ENCODE data around the gene SLC25A30. TPM values are rescaled to one million over a fixed set of nuclear protein-coding genes. Genes with fewer than 3 reads are reported as not detected.
A peak's percentile ranks its signal among the peaks of the same experiment; 100 is the strongest.
"Not testable (repeated sequence)": the region's sequence is repeated elsewhere in the genome, so short reads cannot be mapped to it uniquely, and the experiment has no call there.

SLC25A30 gene
- polyA plus RNA-seq, 2 donors, result 2.2 to 3.1 TPM

DNA sequence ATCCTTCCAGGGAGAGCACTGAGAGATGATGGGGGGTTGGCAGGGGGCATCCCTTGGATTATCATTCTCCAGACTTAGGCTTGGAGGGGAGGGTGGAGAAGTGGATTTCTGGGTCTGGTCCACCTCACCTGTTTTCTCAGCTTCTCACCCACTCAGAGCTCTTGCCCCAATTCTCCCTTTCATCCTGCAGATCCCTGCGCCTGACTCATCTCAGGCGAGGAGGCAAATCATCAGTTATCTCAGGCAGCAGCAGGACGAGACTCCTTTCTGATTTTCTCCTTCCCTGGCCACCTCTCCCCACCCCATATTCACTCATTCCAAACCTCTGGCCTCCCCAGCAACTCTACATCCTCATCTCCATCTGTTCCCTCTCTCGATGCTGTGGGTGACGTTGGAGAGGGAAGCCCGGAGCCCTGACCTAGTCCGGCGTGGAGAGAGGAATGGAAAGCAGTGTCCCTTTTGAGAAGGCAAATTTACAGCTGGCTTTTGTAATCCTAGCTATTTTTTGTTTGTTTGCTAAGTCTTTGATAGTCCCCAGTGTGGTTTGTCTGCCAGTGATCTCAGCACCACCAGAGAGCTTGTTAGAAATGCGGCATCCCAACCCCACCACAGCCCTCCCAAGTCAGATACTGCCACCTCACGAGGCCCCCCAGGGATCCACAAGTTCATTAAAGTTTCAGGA, 53.2 kb downstream of the SLC25A30 start:
- H3K27ac ChIP-seq (ENCODE audit: low read depth in 2 of 2, low read length in 1 of 2), result peak overlapping the region; percentile 85 to 98
- no peaks in the 10 kb centered on the region for H3K27me3 ChIP-seq (ENCODE audit: control insufficient read depth in 1 of 2, insufficient read depth in 2 of 2, low read length in 2 of 2)
- no peaks in the 10 kb centered on the region for H3K9me3 ChIP-seq (ENCODE audit: control insufficient read depth in 2 of 2, insufficient read depth in 1 of 2, low read depth in 1 of 2, low read length in 1 of 2)
- WGBS, 2 donors, result 79 to 82% methylated on average over 10 of the region's 10 CpGs
- no peaks in the 10 kb centered on the region for H3K4me1 ChIP-seq (ENCODE audit: control insufficient read depth in 2 of 2, insufficient read depth in 2 of 2, low read length in 1 of 2)
- H3K4me3 ChIP-seq (ENCODE audit: low read depth in 1 of 2, low read length in 2 of 2), result no peak overlapping the region
- H3K36me3 ChIP-seq (ENCODE audit: control insufficient read depth in 2 of 2, insufficient read depth in 2 of 2, low read length in 1 of 2), result no peaks in the 10 kb centered on the region

- H3K4me3 ChIP-seq (ENCODE audit: low read depth in 1 of 2, low read length in 2 of 2), result no peak overlapping the region
- 89 to 92% methylated on average over 2 of the region's 2 CpGs for WGBS, 2 donors
- no peaks in the 10 kb centered on the region for H3K4me1 ChIP-seq (ENCODE audit: control insufficient read depth in 2 of 2, insufficient read depth in 2 of 2, low read length in 1 of 2)
- no peak overlapping the region for H3K27ac ChIP-seq (ENCODE audit: low read depth in 2 of 2, low read length in 1 of 2)
- no peaks in the 10 kb centered on the region for H3K9me3 ChIP-seq (ENCODE audit: control insufficient read depth in 2 of 2, insufficient read depth in 1 of 2, low read depth in 1 of 2, low read length in 1 of 2)
- no peaks in the 10 kb centered on the region for H3K27me3 ChIP-seq (ENCODE audit: control insufficient read depth in 1 of 2, insufficient read depth in 2 of 2, low read length in 2 of 2)
- H3K36me3 ChIP-seq (ENCODE audit: control insufficient read depth in 2 of 2, insufficient read depth in 2 of 2, low read length in 1 of 2), result no peaks in the 10 kb centered on the region
Measured at GRCh38 chr13:45362939-45363338, 55.2 kb downstream of the SLC25A30 start.

GRCh38 chr13:45361596-45362206, 56.5 kb downstream of the SLC25A30 start:
- H3K4me1 ChIP-seq (ENCODE audit: control insufficient read depth in 2 of 2, insufficient read depth in 2 of 2, low read length in 1 of 2), result no peaks in the 10 kb centered on the region
- no peak overlapping the region for H3K4me3 ChIP-seq (ENCODE audit: low read depth in 1 of 2, low read length in 2 of 2)
- H3K27ac ChIP-seq (ENCODE audit: low read depth in 2 of 2, low read length in 1 of 2), result no peak overlapping the region
- WGBS, 2 donors, result 86 to 91% methylated on average over 14 of the region's 14 CpGs
- no peaks in the 10 kb centered on the region for H3K27me3 ChIP-seq (ENCODE audit: control insufficient read depth in 1 of 2, insufficient read depth in 2 of 2, low read length in 2 of 2)
- no peaks in the 10 kb centered on the region for H3K9me3 ChIP-seq (ENCODE audit: control insufficient read depth in 2 of 2, insufficient read depth in 1 of 2, low read depth in 1 of 2, low read length in 1 of 2)
- no peaks in the 10 kb centered on the region for H3K36me3 ChIP-seq (ENCODE audit: control insufficient read depth in 2 of 2, insufficient read depth in 2 of 2, low read length in 1 of 2)

DNA sequence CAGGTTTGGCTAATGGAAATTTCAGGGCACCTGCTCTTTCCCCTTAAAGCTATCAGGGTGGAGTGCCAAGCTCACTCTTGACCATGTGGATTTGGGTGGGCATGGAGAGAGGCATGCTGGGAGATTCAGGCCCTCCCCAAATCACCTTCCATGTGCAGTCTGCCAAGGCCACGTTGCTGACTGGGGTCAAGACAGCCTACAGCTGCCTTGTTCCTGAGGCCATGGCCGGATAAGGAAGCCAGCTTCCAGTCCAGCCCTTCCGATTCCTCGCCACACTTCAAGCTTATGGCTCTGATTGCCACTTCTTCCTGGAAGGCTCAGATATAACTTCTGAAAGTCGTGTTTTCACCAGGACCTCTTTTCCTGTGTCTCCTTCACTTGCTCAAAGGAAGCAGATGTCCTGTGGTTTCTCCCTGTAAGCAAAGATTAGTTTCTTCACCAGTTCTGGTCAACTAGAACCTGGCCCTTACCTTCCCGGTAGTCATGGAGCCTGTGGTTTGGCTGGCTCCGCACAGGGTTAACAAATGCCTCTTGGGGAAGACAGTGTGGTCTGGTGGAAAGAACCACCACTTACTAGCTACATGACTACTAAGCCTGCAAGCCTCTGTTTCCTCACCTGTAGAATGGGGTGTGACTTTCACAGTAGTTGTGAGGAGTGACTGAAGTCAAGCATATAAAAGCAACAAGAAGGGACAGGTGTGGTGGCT, 61.1 kb downstream of the SLC25A30 start:
- Histone ChIP-seq H3K36me3 (ENCODE audit: control insufficient read depth in 2 of 2, insufficient read depth in 2 of 2, low read length in 1 of 2) (no peaks in the 10 kb centered on the region), H3K27ac (ENCODE audit: low read depth in 2 of 2, low read length in 1 of 2) (peak overlapping the region in 1 of 2 donors; percentile 84), H3K4me1 (ENCODE audit: control insufficient read depth in 2 of 2, insufficient read depth in 2 of 2, low read length in 1 of 2) (no peaks in the 10 kb centered on the region), H3K9me3 (ENCODE audit: control insufficient read depth in 2 of 2, insufficient read depth in 1 of 2, low read depth in 1 of 2, low read length in 1 of 2) (no peaks in the 10 kb centered on the region), H3K4me3 (ENCODE audit: low read depth in 1 of 2, low read length in 2 of 2) (no peak overlapping the region), H3K27me3 (ENCODE audit: control insufficient read depth in 1 of 2, insufficient read depth in 2 of 2, low read length in 2 of 2) (no peaks in the 10 kb centered on the region)
- WGBS, 2 donors, result 79 to 81% methylated on average over 7 of the region's 7 CpGs

DNA sequence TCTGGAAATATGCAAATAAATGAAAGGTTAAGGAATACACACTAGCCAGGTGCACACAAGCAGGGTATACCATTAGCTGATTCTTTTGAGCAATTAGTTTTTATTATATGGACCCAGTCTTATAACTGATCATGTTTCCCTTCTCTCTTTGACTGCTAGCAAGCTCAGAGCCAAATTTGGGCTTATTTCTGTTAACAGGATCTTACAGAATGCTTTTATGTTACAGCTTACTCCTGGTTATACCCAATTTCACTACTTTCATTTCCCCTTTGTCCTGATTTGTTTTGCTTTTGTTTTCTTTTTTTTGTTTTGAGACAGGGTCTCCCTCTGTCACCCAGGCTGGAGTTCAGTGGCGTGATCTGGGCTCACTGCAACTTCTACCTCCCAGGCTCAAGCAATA, 64.3 kb downstream of the SLC25A30 start:
- Histone ChIP-seq H3K4me3 (ENCODE audit: low read depth in 1 of 2, low read length in 2 of 2) (no peak overlapping the region), H3K27me3 (ENCODE audit: control insufficient read depth in 1 of 2, insufficient read depth in 2 of 2, low read length in 2 of 2) (no peaks in the 10 kb centered on the region), H3K36me3 (ENCODE audit: control insufficient read depth in 2 of 2, insufficient read depth in 2 of 2, low read length in 1 of 2) (peaks cover 0 to 4% of the 10 kb centered on the region in 2 donors), H3K27ac (ENCODE audit: low read depth in 2 of 2, low read length in 1 of 2) (no peak overlapping the region), H3K4me1 (ENCODE audit: control insufficient read depth in 2 of 2, insufficient read depth in 2 of 2, low read length in 1 of 2) (no peaks in the 10 kb centered on the region), H3K9me3 (ENCODE audit: control insufficient read depth in 2 of 2, insufficient read depth in 1 of 2, low read depth in 1 of 2, low read length in 1 of 2) (no peaks in the 10 kb centered on the region)
- 89 to 100% methylated on average over 1 of the region's 1 CpG for WGBS, 2 donors

DNA sequence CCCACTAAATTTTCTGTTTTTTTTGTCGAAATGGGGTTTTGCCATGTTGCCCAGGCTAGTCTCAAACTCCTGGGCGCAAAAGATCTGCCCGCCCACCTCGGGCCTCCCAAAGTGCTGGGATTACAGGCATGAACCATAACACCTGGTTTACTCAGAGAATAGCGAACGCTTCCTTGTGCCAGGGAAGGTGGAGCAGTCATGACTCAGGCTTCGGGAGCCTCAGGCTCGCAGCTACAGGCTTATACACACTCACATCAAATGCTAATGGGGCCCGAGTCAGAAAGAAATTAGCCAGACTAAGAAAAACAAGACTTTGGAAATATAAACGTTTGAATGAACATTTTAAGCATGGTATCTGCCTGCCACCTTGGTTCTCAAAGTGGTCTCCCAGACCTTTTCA, 66.1 kb downstream of the SLC25A30 start:
- Histone ChIP-seq H3K27me3 (ENCODE audit: control insufficient read depth in 1 of 2, insufficient read depth in 2 of 2, low read length in 2 of 2) (no peaks in the 10 kb centered on the region), H3K9me3 (ENCODE audit: control insufficient read depth in 2 of 2, insufficient read depth in 1 of 2, low read depth in 1 of 2, low read length in 1 of 2) (no peaks in the 10 kb centered on the region), H3K4me1 (ENCODE audit: control insufficient read depth in 2 of 2, insufficient read depth in 2 of 2, low read length in 1 of 2) (no peaks in the 10 kb centered on the region), H3K4me3 (ENCODE audit: low read depth in 1 of 2, low read length in 2 of 2) (no peak overlapping the region), H3K36me3 (ENCODE audit: control insufficient read depth in 2 of 2, insufficient read depth in 2 of 2, low read length in 1 of 2) (peaks cover 0 to 4% of the 10 kb centered on the region in 2 donors), H3K27ac (ENCODE audit: low read depth in 2 of 2, low read length in 1 of 2) (peak overlapping the region; percentile 40 to 79)
- 60 to 73% methylated on average over 10 of the region's 10 CpGs for WGBS, 2 donors

DNA sequence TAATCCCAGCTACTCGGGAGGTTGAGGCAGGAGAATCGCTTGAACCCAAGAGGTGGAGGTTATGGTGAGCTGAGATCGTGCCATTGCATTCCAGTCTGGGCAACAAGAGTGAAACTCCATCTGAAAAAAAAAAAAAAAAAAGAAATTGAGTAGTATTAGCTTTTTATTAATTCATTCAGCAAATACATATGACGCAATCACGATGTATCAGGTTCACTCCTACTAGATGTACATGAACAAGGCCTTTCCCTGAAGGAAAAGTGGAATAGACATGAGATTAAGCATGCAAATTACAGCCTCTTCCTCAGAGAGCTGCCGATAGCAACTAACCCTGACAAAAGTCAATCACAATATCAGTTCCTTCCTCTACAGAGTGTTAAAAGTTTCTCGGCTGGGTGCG, 68.0 kb downstream of the SLC25A30 start:
- H3K4me3 ChIP-seq (ENCODE audit: low read depth in 1 of 2, low read length in 2 of 2), result no peak overlapping the region
- H3K9me3 ChIP-seq (ENCODE audit: control insufficient read depth in 2 of 2, insufficient read depth in 1 of 2, low read depth in 1 of 2, low read length in 1 of 2), result no peaks in the 10 kb centered on the region
- no peaks in the 10 kb centered on the region for H3K27me3 ChIP-seq (ENCODE audit: control insufficient read depth in 1 of 2, insufficient read depth in 2 of 2, low read length in 2 of 2)
- no peak overlapping the region for H3K27ac ChIP-seq (ENCODE audit: low read depth in 2 of 2, low read length in 1 of 2)
- peaks cover 0 to 4% of the 10 kb centered on the region in 2 donors for H3K36me3 ChIP-seq (ENCODE audit: control insufficient read depth in 2 of 2, insufficient read depth in 2 of 2, low read length in 1 of 2)
- H3K4me1 ChIP-seq (ENCODE audit: control insufficient read depth in 2 of 2, insufficient read depth in 2 of 2, low read length in 1 of 2), result no peaks in the 10 kb centered on the region
- WGBS, 2 donors, result 92 to 93% methylated on average over 8 of the region's 8 CpGs

- Histone ChIP-seq H3K27me3 (ENCODE audit: control insufficient read depth in 1 of 2, insufficient read depth in 2 of 2, low read length in 2 of 2) (no peaks in the 10 kb centered on the region), H3K4me3 (ENCODE audit: low read depth in 1 of 2, low read length in 2 of 2) (no peak overlapping the region), H3K4me1 (ENCODE audit: control insufficient read depth in 2 of 2, insufficient read depth in 2 of 2, low read length in 1 of 2) (no peaks in the 10 kb centered on the region), H3K27ac (ENCODE audit: low read depth in 2 of 2, low read length in 1 of 2) (no peak overlapping the region), H3K9me3 (ENCODE audit: control insufficient read depth in 2 of 2, insufficient read depth in 1 of 2, low read depth in 1 of 2, low read length in 1 of 2) (no peaks in the 10 kb centered on the region), H3K36me3 (ENCODE audit: control insufficient read depth in 2 of 2, insufficient read depth in 2 of 2, low read length in 1 of 2) (peaks cover 0 to 4% of the 10 kb centered on the region in 2 donors)
- 46 to 49% methylated on average over 2 of the region's 2 CpGs for WGBS, 2 donors
Measured at GRCh38 chr13:45349438-45349837, 68.7 kb downstream of the SLC25A30 start.

DNA sequence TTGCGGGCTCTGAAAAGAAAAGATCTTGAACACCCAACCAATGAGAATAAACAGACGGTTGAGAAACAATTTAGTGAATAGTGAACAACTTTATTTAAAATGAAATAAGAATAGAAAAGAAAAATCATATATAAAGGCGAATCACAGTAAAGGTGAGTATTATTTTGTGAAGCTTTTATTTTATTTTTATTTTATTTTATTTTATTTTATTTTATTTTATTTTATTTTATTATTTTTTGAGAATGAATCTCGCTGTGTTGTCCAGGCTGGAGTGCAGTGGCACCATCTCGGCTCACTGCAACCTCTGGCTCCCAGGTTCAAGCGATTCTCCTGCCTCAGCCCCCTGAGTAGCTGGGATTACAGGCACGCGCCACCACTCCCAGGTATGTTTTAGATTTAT, 74.1 kb downstream of the SLC25A30 start:
- H3K36me3 ChIP-seq (ENCODE audit: control insufficient read depth in 2 of 2, insufficient read depth in 2 of 2, low read length in 1 of 2); H3K4me1 ChIP-seq (ENCODE audit: control insufficient read depth in 2 of 2, insufficient read depth in 2 of 2, low read length in 1 of 2); H3K27ac ChIP-seq (ENCODE audit: low read depth in 2 of 2, low read length in 1 of 2); H3K4me3 ChIP-seq (ENCODE audit: low read depth in 1 of 2, low read length in 2 of 2); H3K27me3 ChIP-seq (ENCODE audit: control insufficient read depth in 1 of 2, insufficient read depth in 2 of 2, low read length in 2 of 2); H3K9me3 ChIP-seq (ENCODE audit: control insufficient read depth in 2 of 2, insufficient read depth in 1 of 2, low read depth in 1 of 2, low read length in 1 of 2): not testable (repeated sequence)
- 94 to 98% methylated on average over 8 of the region's 8 CpGs for WGBS, 2 donors

All from esophagus (tissue), 2 donors.